SK-N-SH (cell line): ENCODE measurements around the gene MAP7D2. TPM values are rescaled to one million over a fixed set of nuclear protein-coding genes. Genes with fewer than 3 reads are reported as not detected.
A peak's percentile ranks its signal among the peaks of the same experiment; 100 is the strongest.

Experiments
- CTCF ChIA-PET: fragments of 300-600, 350-600 bp; formaldehyde crosslinking; extraction: SDS; loops from one replicate; lab custom pipeline; 2021; lab: Yijun Ruan, JAX
- POLR2A ChIA-PET: fragments of 350-600 bp; sonication (Branson Sonifier 250); formaldehyde crosslinking; extraction: SDS; loops from one replicate; lab custom pipeline; 2020; ENCODE audit warnings: antibody characterized with exemption, inconsistent platforms; lab: Yijun Ruan, JAX
- DNase-seq: peaks from one replicate; pipeline ENCODE4 v3.0.0; 2012
- H2AFZ ChIP-seq: fragments of 200-600 bp; sonication (generic); 2 replicates; pipeline ENCODE4 v1.8.1; 2016; ENCODE audit warnings: antibody characterized with exemption, mild to moderate bottlenecking, low read depth
- H3F3A ChIP-seq: fragments of 200-600 bp; sonication (generic); replicated peaks from 2 replicates; pipeline ENCODE3; 2016; ENCODE audit warnings: antibody characterized with exemption, mild to moderate bottlenecking; ENCODE audit not compliant: insufficient read depth
- H3K27ac ChIP-seq, 2 experiments: fragments of 200-500 bp in 1 of 2; fragments of 200-600 bp in 1 of 2; sonication (Bioruptor generic) in 1 of 2; sonication (generic), shearing (Covaris generic) in 1 of 2; 2 replicates each; pipeline versions ENCODE4 v1.5.1 to v1.6.1; 2014 to 2016; ENCODE audit warnings: low read depth in 2 of 2, inconsistent platforms in 1 of 2, low read length in 1 of 2, mild to moderate bottlenecking in 1 of 2, mixed read lengths in 1 of 2
- H3K27me3 ChIP-seq: fragments of 200-600 bp; sonication (generic), shearing (Covaris generic); 2 replicates; pipeline ENCODE4 v1.6.1; 2016; ENCODE audit warnings: mixed run types; ENCODE audit not compliant: insufficient read depth
- H3K36me3 ChIP-seq, 2 experiments: fragments of 200-500 bp in 1 of 2; fragments of 200-600 bp in 1 of 2; sonication (Bioruptor generic) in 1 of 2; sonication (generic) in 1 of 2; replicated peaks in 1 of 2; 2 replicates each; pipeline versions ENCODE3 to v1.5.1; 2014 to 2016; ENCODE audit warnings: low read length in 1 of 2, mild to moderate bottlenecking in 1 of 2; ENCODE audit not compliant: insufficient read depth in 2 of 2, control insufficient read depth in 1 of 2
- H3K4me1 ChIP-seq, 2 experiments: fragments of 200-500 bp in 1 of 2; fragments of 200-600 bp in 1 of 2; sonication (Bioruptor generic) in 1 of 2; sonication (generic), shearing (Covaris generic) in 1 of 2; 2 replicates each; pipeline versions ENCODE4 v1.5.1 to v1.6.1; 2014 to 2016; ENCODE audit warnings: low read depth in 1 of 2, low read length in 1 of 2, mixed run types in 1 of 2; ENCODE audit not compliant: insufficient read depth in 2 of 2, control insufficient read depth in 1 of 2
- H3K4me2 ChIP-seq: fragments of 200-600 bp; sonication (generic), shearing (Covaris generic); 2 replicates; pipeline ENCODE4 v1.6.1; 2017; ENCODE audit warnings: mixed run types
- H3K4me3 ChIP-seq, 2 experiments: fragments of 200-500 bp in 1 of 2; fragments of 200-600 bp in 1 of 2; sonication (Bioruptor generic) in 1 of 2; sonication (generic), shearing (Covaris generic) in 1 of 2; 2 replicates each; pipeline versions ENCODE4 v1.5.1 to v1.8.1; 2014 to 2016; ENCODE audit warnings: low read depth in 2 of 2, inconsistent platforms in 1 of 2, low read length in 1 of 2, mild to moderate bottlenecking in 1 of 2, mixed read lengths in 1 of 2, moderate library complexity in 1 of 2
- H3K79me2 ChIP-seq: fragments of 200-600 bp; sonication (generic); 2 replicates; pipeline ENCODE4 v1.8.1; 2017; ENCODE audit warnings: mild to moderate bottlenecking; ENCODE audit not compliant: insufficient read depth
- H3K9ac ChIP-seq: fragments of 200-600 bp; sonication (generic); 2 replicates; pipeline ENCODE4 v1.6.1; 2017; ENCODE audit warnings: mixed run types
- H3K9me2 ChIP-seq: fragments of 200-600 bp; sonication (generic); 2 replicates; pipeline ENCODE4 v1.6.1; 2017; ENCODE audit warnings: mixed run types
- H3K9me3 ChIP-seq: fragments of 200-600 bp; sonication (generic); 2 replicates; pipeline ENCODE4 v1.6.1; 2017; ENCODE audit warnings: mixed run types, mild to moderate bottlenecking, moderate library complexity
- H4K20me1 ChIP-seq: fragments of 200-600 bp; sonication (generic); 2 replicates; pipeline ENCODE4 v1.6.1; 2017; ENCODE audit warnings: mild to moderate bottlenecking, mixed run types; ENCODE audit not compliant: insufficient read depth
- CTCF ChIP-seq: fragments of 200-600 bp; sonication (generic); IDR thresholded peaks from 2 replicates; pipeline ENCODE4 v1.6.1; 2017; ENCODE audit warnings: antibody characterized with exemption, mild to moderate bottlenecking, moderate library complexity
- EP300 ChIP-seq, 2 experiments: IDR thresholded peaks; 2 replicates each; pipeline versions ENCODE4 v1.4.0 to v1.6.1; 2012; ENCODE audit warnings: borderline replicate concordance in 1 of 2, low read depth in 1 of 2, low read length in 1 of 2
- EZH2phosphoT487 ChIP-seq: fragments of 200-600 bp; sonication (generic); IDR thresholded peaks from 2 replicates; pipeline ENCODE4 v1.6.1; 2017; ENCODE audit warnings: low read depth, mixed run types, mild to moderate bottlenecking, antibody characterized with exemption, moderate library complexity, borderline replicate concordance
- FOSL2 ChIP-seq: IDR thresholded peaks from 2 replicates; pipeline ENCODE4 v1.4.0; 2012; ENCODE audit warnings: low read depth, mild to moderate bottlenecking, moderate library complexity, borderline replicate concordance
- GATA2 ChIP-seq: sonication (generic); formaldehyde crosslinking; IDR thresholded peaks from 2 replicates; pipeline ENCODE4 v1.5.0; 2020; ENCODE audit warnings: mild to moderate bottlenecking, missing genetic modification reagents
- IRF3 ChIP-seq: fragments of 150-350 bp; IDR thresholded peaks from 2 replicates; pipeline ENCODE4 v1.6.1; 2016; ENCODE audit warnings: mild to moderate bottlenecking, low read depth, low read length
- MEF2A ChIP-seq: IDR thresholded peaks from 2 replicates; pipeline ENCODE4 v1.4.0; 2012; ENCODE audit warnings: low read depth, borderline replicate concordance
- MXI1 ChIP-seq: IDR thresholded peaks from 2 replicates; pipeline ENCODE4 v1.6.1; 2012; ENCODE audit warnings: mild to moderate bottlenecking, low read depth, low read length, improper control_type of control experiment
- NRF1 ChIP-seq: IDR thresholded peaks from 2 replicates; pipeline ENCODE4 v1.6.1; 2012; ENCODE audit warnings: low read depth, mild to moderate bottlenecking, low read length
- POLR2AphosphoS5 ChIP-seq: IDR thresholded peaks from 2 replicates; pipeline ENCODE4 v1.6.1; 2012; ENCODE audit warnings: low read depth, low read length
- RAD21 ChIP-seq: IDR thresholded peaks from 2 replicates; pipeline ENCODE4 v1.6.1; 2012; ENCODE audit warnings: mild to moderate bottlenecking, low read length
- RFX5 ChIP-seq: IDR thresholded peaks from 2 replicates; pipeline ENCODE4 v1.6.1; 2012; ENCODE audit warnings: mild to moderate bottlenecking, improper control_type of control experiment, low read length
- TEAD4 ChIP-seq: IDR thresholded peaks from 2 replicates; pipeline ENCODE4 v1.4.0; 2012; ENCODE audit warnings: mild to moderate bottlenecking, borderline replicate concordance; ENCODE audit not compliant: insufficient read depth
- USF2 ChIP-seq: fragments of 150-350 bp; IDR thresholded peaks from 2 replicates; pipeline ENCODE4 v1.6.1; 2017; ENCODE audit warnings: antibody characterized with exemption, low read length, low read depth, borderline replicate concordance
- YY1 ChIP-seq: IDR thresholded peaks from 2 replicates; pipeline ENCODE4 v1.4.0; 2012; ENCODE audit warnings: low read depth, mild to moderate bottlenecking
- WGBS: methylation state at CpG from one replicate; pipeline ENCODE4 v1.1.6; 2017; ENCODE audit warnings: low lambda C conversion rate; 5-methylcytosine and 5-hydroxymethylcytosine counted together
- polyA plus RNA-seq, 3 experiments: library from polyadenylated mRNA; depleted of rRNA; stranded (reverse); fragments of >200 nt; gene quantifications; 2 replicates each; pipeline ENCODE4 v1.2.3, GENCODE V29; 2012

The MAP7D2 gene
- polyA plus RNA-seq, 1 of the 3 experiments (the other 2 are of a cell fraction) = 2.7 TPM

- Histone ChIP-seq H3K4me3 (no peak overlapping the region), H3K9me3 (no peaks in the 10 kb centered on the region), H2AFZ (no peak overlapping the region), H3F3A (no peaks in the 10 kb centered on the region), H3K4me2 (no peak overlapping the region), H3K4me1 (peaks cover 0 to 3% of the 10 kb centered on the region in 2 experiments; a peak in 1 of 4 replicates), H3K36me3 (no peaks in the 10 kb centered on the region), H3K9me2 (no peaks in the 10 kb centered on the region), H4K20me1 (no peaks in the 10 kb centered on the region), H3K27ac (no peak overlapping the region), H3K27me3 (peaks cover 6% of the 10 kb centered on the region), H3K9ac (no peak overlapping the region), H3K79me2 (no peaks in the 10 kb centered on the region)
- POLR2A ChIA-PET = no interaction called here
- 19% methylated on average over 2 of the region's 2 CpGs for WGBS
- DNase-seq = peak; percentile 35
- CTCF ChIA-PET = interaction anchor here (0.9 to 1.6 kb wide), 3 partner anchors 41 to 660 kb away, joined by 3 to 5 read pairs (median 4); partner anchors contain the start of gene BCLAF3
- no peak for TF ChIP-seq USF2
- peak; percentile 16; the same call in 1 of the 2 replicates for TF ChIP-seq GATA2 (CRISPR knock-in tag)
- no peak for TF ChIP-seq NRF1
- no peak for TF ChIP-seq POLR2AphosphoS5
- no peak for TF ChIP-seq RAD21
- no peak for TF ChIP-seq RFX5
Observed at GRCh38 chrX:20032201-20032600, 84.5 kb downstream of the MAP7D2 start.

GRCh38 chrX:20029728-20030127 is 87.0 kb downstream of the MAP7D2 start:
- CTCF ChIA-PET = no interaction called here
- H4K20me1 ChIP-seq = no peaks in the 10 kb centered on the region
- no peak overlapping the region for H3K4me2 ChIP-seq

GRCh38 chrX:20028588-20028987 is 88.1 kb downstream of the MAP7D2 start:
- no peak overlapping the region for H3K4me2 ChIP-seq
- no peak overlapping the region for H3K4me3 ChIP-seq
- WGBS = 64% methylated on average over 8 of the region's 8 CpGs
- no peak for DNase-seq
- POLR2A ChIA-PET = no interaction called here
- no peaks in the 10 kb centered on the region for H4K20me1 ChIP-seq
- no peaks in the 10 kb centered on the region for H3K9me3 ChIP-seq
- no peaks in the 10 kb centered on the region for H3F3A ChIP-seq
- no peak overlapping the region for H2AFZ ChIP-seq
- CTCF ChIA-PET = no interaction called here
- no peaks in the 10 kb centered on the region for H3K36me3 ChIP-seq
- no peaks in the 10 kb centered on the region for H3K79me2 ChIP-seq
- H3K9ac ChIP-seq = no peak overlapping the region
- no peaks in the 10 kb centered on the region for H3K9me2 ChIP-seq
- H3K27ac ChIP-seq = no peak overlapping the region
- H3K4me1 ChIP-seq = peaks cover 0 to 3% of the 10 kb centered on the region in 2 experiments; a peak in 1 of 4 replicates
- TF ChIP-seq EZH2phosphoT487 (no peak), CTCF (no peak), EP300 (IDR thresholded peaks at IDR 0.05; ENCODE audit: borderline replicate concordance in 1 of 2, low read depth in 1 of 2, low read length in 1 of 2) (no peak), YY1 (no peak), IRF3 (no peak), MEF2A (no peak), RFX5 (no peak), MXI1 (no peak), TEAD4 (no peak)
- peaks cover 6% of the 10 kb centered on the region for H3K27me3 ChIP-seq

More at GRCh38 chrX:20029728-20030127, 87.0 kb downstream of the MAP7D2 start:
- DNase-seq = no peak
- Histone ChIP-seq H3F3A (no peaks in the 10 kb centered on the region), H2AFZ (no peak overlapping the region), H3K9me3 (no peaks in the 10 kb centered on the region), H3K4me1 (peaks cover 0 to 3% of the 10 kb centered on the region in 2 experiments; a peak in 1 of 4 replicates), H3K9ac (no peak overlapping the region), H3K79me2 (no peaks in the 10 kb centered on the region), H3K36me3 (no peaks in the 10 kb centered on the region), H3K4me3 (no peak overlapping the region), H3K27me3 (peaks cover 6% of the 10 kb centered on the region), H3K27ac (no peak overlapping the region), H3K9me2 (no peaks in the 10 kb centered on the region)
- 29% methylated on average over 2 of the region's 2 CpGs for WGBS
- POLR2A ChIA-PET = no interaction called here
- TF ChIP-seq RFX5 (no peak), FOSL2 (no peak)
